GM23248 (cell line): ENCODE data around the gene NFIA.

Experiments
- EZH2 ChIP-seq: fragments of 200-600 bp; sonication (generic); IDR thresholded peaks from 2 replicates; pipeline ENCODE4 v1.6.1; 2018; ENCODE audit warnings: antibody characterized with exemption, mild to moderate bottlenecking; ENCODE audit not compliant: insufficient read depth, poor library complexity, severe bottlenecking
- EZH2phosphoT487 ChIP-seq: fragments of 200-600 bp; sonication (generic); IDR thresholded peaks from 2 replicates; pipeline ENCODE4 v1.6.1; 2018; ENCODE audit warnings: antibody characterized with exemption, moderate library complexity, mild to moderate bottlenecking, low read depth; ENCODE audit not compliant: insufficient read depth

DNA sequence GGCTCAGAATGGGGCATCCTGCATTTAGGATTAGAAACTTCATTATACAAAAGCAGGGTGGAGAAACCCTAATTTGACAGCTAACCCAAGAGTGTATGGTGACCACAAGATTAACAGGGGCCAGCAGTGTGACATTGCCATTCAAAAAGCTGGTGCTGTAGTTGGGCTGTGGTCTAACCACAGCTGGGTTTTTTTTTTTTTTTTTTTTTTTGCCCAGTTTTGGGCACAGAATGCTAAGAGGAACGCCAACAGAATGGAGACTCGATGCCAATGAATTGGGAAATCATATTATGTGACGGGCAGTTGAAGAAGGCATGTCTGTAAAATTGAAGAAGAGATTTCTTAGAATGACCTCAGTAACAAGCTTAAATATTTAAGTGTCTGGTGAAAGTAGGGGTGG is 58.4 kb downstream of the NFIA start:
- TF ChIP-seq EZH2phosphoT487 (no peak), EZH2 (no peak)
